Stomach (tissue), 9 donors: Measurements from ENCODE around the gene PRPF6. TPM values are rescaled to one million over a fixed set of nuclear protein-coding genes. Genes with fewer than 3 reads are reported as not detected.

Source experiments
- DNase-seq, 2 donors: peaks; one replicate each; pipeline versions ENCODE4 v3.0.0 to v3.0.0-alpha.2; 2013 to 2019
- H3K27ac ChIP-seq, 5 donors: fragments of 200-600 bp in 4 of 5; sonication (generic) in 4 of 5; one replicate each; pipeline ENCODE4 v1.5.1; 2013 to 2019; ENCODE audit warnings: mild to moderate bottlenecking in 1 of 5, moderate library complexity in 1 of 5
- H3K27me3 ChIP-seq, 3 donors: fragments of 200-600 bp; sonication (generic); one replicate each; pipeline ENCODE4 v1.5.1; 2017 to 2019; ENCODE audit warnings: mixed run types in 1 of 3
- H3K36me3 ChIP-seq, 4 donors: fragments of 200-600 bp; sonication (generic); 1 replicate in 3 of 4; 2 replicates in 1 of 4; pipeline ENCODE4 v1.5.1; 2016 to 2019
- H3K4me1 ChIP-seq, 4 donors: fragments of 200-600 bp; sonication (generic); one replicate each; pipeline ENCODE4 v1.5.1; 2016 to 2019
- H3K4me3 ChIP-seq, 4 donors: fragments of 200-600 bp; sonication (generic) in 3 of 4; one replicate each; pipeline ENCODE4 v1.5.1; 2016 to 2019; ENCODE audit warnings: mild to moderate bottlenecking in 1 of 4
- H3K9me3 ChIP-seq, 4 donors: fragments of 200-600 bp; sonication (generic); one replicate each; pipeline ENCODE4 v1.5.1; 2016 to 2019
- EP300 ChIP-seq: sonication (generic); formaldehyde crosslinking; IDR thresholded peaks from one replicate; pipeline ENCODE4 v1.6.1; 2017; ENCODE audit warnings: antibody characterized with exemption
- POLR2A ChIP-seq, 4 donors: fragments of 450-650 bp; IDR thresholded peaks; one replicate each; pipeline ENCODE4 v1.6.1; 2016; ENCODE audit warnings: antibody characterized with exemption in 4 of 4, control low read depth in 2 of 4, mild to moderate bottlenecking in 1 of 4, moderate library complexity in 1 of 4
- POLR2AphosphoS5 ChIP-seq, 3 donors: sonication (generic); formaldehyde crosslinking; IDR thresholded peaks; one replicate each; pipeline ENCODE4 v1.6.1; 2016; ENCODE audit warnings: antibody characterized with exemption in 3 of 3
- WGBS, 5 donors: extraction: QIAGEN DNeasy Blood & Tissue Kit in 3 of 5; methylation state at CpG; one replicate each; pipeline versions ENCODE4 v1.1.5 to v1.1.7; 2013 to 2018; 5-methylcytosine and 5-hydroxymethylcytosine counted together
- intact Hi-C: fragments of 100-400 bp; cut with DNase I; formaldehyde crosslinking; loops from one replicate; pipeline ENCODE4 v1.15.1; 2023; ENCODE audit warnings: low total_unique reads
- polyA plus RNA-seq, 3 donors: library from polyadenylated mRNA; stranded (reverse); fragments of 200-250 nt; gene quantifications; one replicate each; pipeline ENCODE4 v1.2.3, GENCODE V29; 2013
- total RNA-seq, 5 donors: library from RNA; depleted of rRNA; stranded (reverse); fragments of >200 nt; gene quantifications; one replicate each; pipeline versions ENCODE4 v1.1.0 to v1.2.3, GENCODE V29; 2014 to 2016
- TF ChIP-seq, protein P1 (sequence below), 7 experiments: fragments of 450-650 bp in 4 of 7; fragments of 200-600 bp in 3 of 7; sonication (generic) in 3 of 7; IDR thresholded peaks; one replicate each; pipeline ENCODE4 v1.5.1; 2016 to 2019; ENCODE audit warnings: antibody characterized with exemption in 7 of 7, control low read depth in 2 of 7, mild to moderate bottlenecking in 1 of 7
- donor health status: healthy with polysubstance abuse.
- donor health status: Bipolar disorder and iron deficiency.
- donor health status: healthy.

The PRPF6 gene
- total and polyA plus RNA-seq, 8 donors, result 27.0 to 67.4 (median 39.6) TPM

DNA sequence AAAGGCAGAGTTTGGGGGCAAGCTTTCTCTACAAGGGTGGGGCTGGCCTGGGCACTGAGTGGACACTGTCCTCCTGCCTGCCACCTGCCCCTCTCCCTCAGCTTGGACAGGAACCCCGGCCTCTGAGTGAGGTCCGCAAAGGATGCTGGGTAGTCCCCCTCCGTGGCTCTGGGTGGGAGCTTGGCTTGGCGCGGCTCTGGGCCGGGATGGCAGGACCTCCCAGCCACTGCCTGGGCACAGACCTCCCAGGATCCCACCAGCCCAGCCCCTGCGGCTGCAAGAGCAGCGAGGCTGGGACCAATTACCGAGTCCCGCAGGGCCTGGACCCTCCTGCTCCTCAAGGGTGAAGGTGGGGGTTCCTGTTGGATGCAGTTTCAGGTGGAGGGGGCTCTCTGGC, 71.4 kb downstream of the PRPF6 start:
- no peaks in the 10 kb centered on the region for H3K9me3 ChIP-seq
- DNase-seq, result no peak
- H3K27ac ChIP-seq, result peak overlapping the region; percentile 3 to 79 (median 67)
- peaks cover 17 to 36% (median 20%) of the 10 kb centered on the region in 4 donors for H3K4me1 ChIP-seq
- TF ChIP-seq, protein P1, sequence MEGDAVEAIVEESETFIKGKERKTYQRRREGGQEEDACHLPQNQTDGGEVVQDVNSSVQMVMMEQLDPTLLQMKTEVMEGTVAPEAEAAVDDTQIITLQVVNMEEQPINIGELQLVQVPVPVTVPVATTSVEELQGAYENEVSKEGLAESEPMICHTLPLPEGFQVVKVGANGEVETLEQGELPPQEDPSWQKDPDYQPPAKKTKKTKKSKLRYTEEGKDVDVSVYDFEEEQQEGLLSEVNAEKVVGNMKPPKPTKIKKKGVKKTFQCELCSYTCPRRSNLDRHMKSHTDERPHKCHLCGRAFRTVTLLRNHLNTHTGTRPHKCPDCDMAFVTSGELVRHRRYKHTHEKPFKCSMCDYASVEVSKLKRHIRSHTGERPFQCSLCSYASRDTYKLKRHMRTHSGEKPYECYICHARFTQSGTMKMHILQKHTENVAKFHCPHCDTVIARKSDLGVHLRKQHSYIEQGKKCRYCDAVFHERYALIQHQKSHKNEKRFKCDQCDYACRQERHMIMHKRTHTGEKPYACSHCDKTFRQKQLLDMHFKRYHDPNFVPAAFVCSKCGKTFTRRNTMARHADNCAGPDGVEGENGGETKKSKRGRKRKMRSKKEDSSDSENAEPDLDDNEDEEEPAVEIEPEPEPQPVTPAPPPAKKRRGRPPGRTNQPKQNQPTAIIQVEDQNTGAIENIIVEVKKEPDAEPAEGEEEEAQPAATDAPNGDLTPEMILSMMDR (IDR thresholded peaks at IDR 0.05), result no peak
- TF ChIP-seq POLR2AphosphoS5 (IDR thresholded peaks at IDR 0.05) (no peak), POLR2A (IDR thresholded peaks at IDR 0.05) (no peak), EP300 (no peak)
- no peaks in the 10 kb centered on the region for H3K36me3 ChIP-seq
- H3K4me3 ChIP-seq, result no peak overlapping the region
- intact Hi-C loops, result no loop called here
- 79 to 84% (median 81%) methylated on average over 10 of the region's 10 CpGs for WGBS, 5 donors
- H3K27me3 ChIP-seq, result peaks cover 20 to 100% (median 73%) of the 10 kb centered on the region in 3 donors

DNA sequence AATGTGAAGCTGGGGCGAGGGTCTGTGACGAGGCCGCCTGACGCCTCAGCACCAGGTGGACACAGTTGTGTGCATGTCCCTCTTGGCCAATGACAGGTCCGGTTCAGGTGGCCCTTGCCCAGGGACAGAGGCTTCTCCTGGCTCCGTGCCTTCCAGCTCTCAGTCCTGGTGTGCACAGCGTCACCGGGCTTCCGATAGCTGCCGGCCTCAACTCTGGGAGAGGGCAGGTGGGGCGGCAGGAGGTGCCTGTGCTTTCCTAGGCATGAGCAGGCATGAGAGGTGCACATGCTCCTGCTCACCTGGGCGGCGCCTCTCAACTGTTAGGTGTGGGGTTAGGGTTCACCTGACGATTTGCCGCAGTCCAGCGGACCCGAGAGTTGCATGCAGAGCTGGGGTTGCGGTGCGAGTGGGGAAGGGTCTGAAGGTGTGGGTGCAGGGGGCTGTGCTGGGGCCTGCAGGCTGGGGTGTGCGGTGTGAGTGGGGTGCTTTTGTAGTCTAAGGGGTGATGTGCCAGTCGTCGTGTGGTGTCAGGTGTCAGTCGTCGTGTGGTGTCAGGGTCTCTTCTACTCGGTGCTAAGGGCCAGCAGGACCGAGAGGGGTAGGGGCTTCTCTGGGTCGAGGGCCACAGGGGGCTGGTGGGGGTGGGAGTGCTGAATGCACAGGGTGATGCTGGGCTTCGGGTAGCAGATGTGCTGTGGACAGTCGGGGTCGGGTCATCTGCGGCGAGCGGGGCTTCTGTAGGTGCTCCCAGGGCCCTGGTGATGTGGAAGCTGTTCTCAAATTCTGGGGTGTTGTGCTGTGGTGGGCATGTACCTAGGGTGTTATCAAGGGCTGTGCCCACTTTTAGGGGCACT, 72.3 kb downstream of the PRPF6 start:
- intact Hi-C loops, result no loop called here
- DNase-seq, result no peak
- peaks cover 20 to 40% (median 24%) of the 10 kb centered on the region in 4 donors for H3K4me1 ChIP-seq
- H3K9me3 ChIP-seq, result no peaks in the 10 kb centered on the region
- H3K36me3 ChIP-seq, result no peaks in the 10 kb centered on the region
- 69 to 83% (median 77%) methylated on average over 29 to 33 of the region's 33 CpGs for WGBS, 5 donors
- TF ChIP-seq POLR2AphosphoS5 (IDR thresholded peaks at IDR 0.05) (no peak), POLR2A (IDR thresholded peaks at IDR 0.05) (no peak), EP300 (no peak)
- TF ChIP-seq, protein P1 (IDR thresholded peaks at IDR 0.05), result no peak
- H3K4me3 ChIP-seq, result no peak overlapping the region
- H3K27me3 ChIP-seq, result peaks cover 19 to 97% (median 66%) of the 10 kb centered on the region in 3 donors
- peak overlapping the region in 4 of 5 donors; percentile 59 to 79 (median 67) for H3K27ac ChIP-seq

DNA sequence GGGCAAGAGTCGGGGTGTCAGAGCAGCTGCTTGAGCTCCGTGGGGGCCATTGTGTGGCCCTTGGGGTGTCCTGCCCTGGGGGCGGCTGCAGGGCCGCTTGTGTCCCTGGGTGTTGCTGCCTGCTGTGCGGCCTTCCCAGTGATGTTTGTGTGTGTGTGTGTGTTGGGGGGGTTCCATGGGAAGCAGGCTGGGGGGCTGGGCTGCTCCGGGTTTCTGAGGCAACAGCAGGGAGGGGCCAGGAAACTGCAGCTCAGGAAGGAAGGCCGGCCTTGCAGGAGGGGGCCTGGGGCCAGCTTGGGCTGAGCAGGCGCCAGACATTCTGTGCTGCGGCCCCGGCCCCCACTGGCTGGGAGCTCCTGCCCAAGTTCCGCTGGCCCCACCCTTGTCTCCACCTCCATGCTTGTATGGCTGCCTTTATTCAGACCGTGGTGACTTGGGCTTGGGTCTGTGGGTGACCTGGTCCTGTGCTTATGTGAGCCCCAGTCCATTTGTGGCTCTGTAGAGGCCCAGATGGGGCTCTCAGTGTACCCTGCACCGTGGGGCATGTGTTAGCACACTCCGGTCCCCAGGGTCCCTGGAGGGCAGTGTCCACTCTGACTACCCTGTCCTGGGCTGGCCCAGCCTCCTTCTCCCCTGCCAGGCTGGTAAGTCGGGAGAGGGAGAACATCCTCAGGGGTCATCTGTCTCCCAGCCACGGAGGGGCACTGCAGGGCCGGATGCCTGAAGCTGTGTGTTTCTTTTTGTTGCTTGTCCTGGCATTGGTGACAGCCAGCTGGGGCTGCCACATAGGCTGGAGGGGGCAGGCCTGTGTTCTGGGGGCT, 73.1 kb downstream of the PRPF6 start:
- 30 to 40% (median 37%) methylated on average over 14 to 17 of the region's 17 CpGs for WGBS, 5 donors
- peaks cover 12 to 89% (median 57%) of the 10 kb centered on the region in 3 donors for H3K27me3 ChIP-seq
- H3K36me3 ChIP-seq, result no peaks in the 10 kb centered on the region

More for the DNA sequence above, 73.1 kb downstream of the PRPF6 start:
- Histone ChIP-seq H3K27ac (peak overlapping the region; percentile 18 to 79 (median 57)), H3K9me3 (no peaks in the 10 kb centered on the region), H3K4me1 (peaks cover 17 to 34% (median 26%) of the 10 kb centered on the region in 4 donors), H3K4me3 (no peak overlapping the region)
- TF ChIP-seq EP300 (no peak), POLR2A (IDR thresholded peaks at IDR 0.05) (no peak), POLR2AphosphoS5 (IDR thresholded peaks at IDR 0.05) (peak in 1 of 3 donors; percentile 9)
- TF ChIP-seq, protein P1 (IDR thresholded peaks at IDR 0.05), result no peak
- peak in 1 of 2 donors; percentile 86 for DNase-seq
- intact Hi-C loops, result no loop called here
